EH (cell line): Measurements from ENCODE around the gene MAP3K2.

Experiments used
- DNase-seq: peaks from one replicate; pipeline ENCODE4 v3.0.0-alpha.2; 2015; ENCODE audit warnings: low read depth

MAP3K2 gene

GRCh38 chr2:127351603-127352002 lies 36.2 kb downstream of the MAP3K2 start:
- DNase-seq: no peak

- no peak for DNase-seq
These were observed 39.3 kb downstream of the MAP3K2 start for GRCh38 chr2:127348426-127349000.

GRCh38 chr2:127347734-127348392 lies 39.9 kb downstream of the MAP3K2 start:
- DNase-seq: no peak

GRCh38 chr2:127347015-127347414 lies 40.8 kb downstream of the MAP3K2 start:
- DNase-seq: no peak

GRCh38 chr2:127343277-127343676 lies 44.5 kb downstream of the MAP3K2 start:
- DNase-seq: no peak

- no peak for DNase-seq
These were observed 45.7 kb downstream of the MAP3K2 start for GRCh38 chr2:127342101-127342500.

- DNase-seq: no peak
These were observed 55.4 kb downstream of the MAP3K2 start for GRCh38 chr2:127332335-127332734.

- DNase-seq: no peak
These were observed 57.0 kb downstream of the MAP3K2 start for GRCh38 chr2:127330753-127331152.

- no peak for DNase-seq
These were observed 61.4 kb downstream of the MAP3K2 start for GRCh38 chr2:127326289-127326945.

- DNase-seq: peak; percentile 66
These were observed 63.1 kb downstream of the MAP3K2 start for GRCh38 chr2:127324635-127325034.

- peak; percentile 53 for DNase-seq
These were observed 66.5 kb downstream of the MAP3K2 start for GRCh38 chr2:127321303-127321702.

GRCh38 chr2:127320586-127321275 lies 67.0 kb downstream of the MAP3K2 start:
- no peak for DNase-seq

- DNase-seq: no peak
These were observed 67.7 kb downstream of the MAP3K2 start for GRCh38 chr2:127320067-127320466.

- DNase-seq: no peak
These were observed 73.4 kb downstream of the MAP3K2 start for GRCh38 chr2:127314193-127314988.

GRCh38 chr2:127313406-127313805 lies 74.4 kb downstream of the MAP3K2 start:
- no peak for DNase-seq

GRCh38 chr2:127310980-127311379 lies 76.8 kb downstream of the MAP3K2 start:
- no peak for DNase-seq

- no peak for DNase-seq
These were observed 78.3 kb downstream of the MAP3K2 start for GRCh38 chr2:127309468-127309867.

- no peak for DNase-seq
These were observed 79.1 kb downstream of the MAP3K2 start for GRCh38 chr2:127308586-127309138.

GRCh38 chr2:127305990-127306585 lies 81.7 kb downstream of the MAP3K2 start:
- DNase-seq: no peak

- DNase-seq: no peak
These were observed 85.6 kb downstream of the MAP3K2 start for GRCh38 chr2:127302168-127302567.
